Osteocyte (in vitro differentiated cells): ENCODE data around the gene DISC1. TPM values are rescaled to one million over a fixed set of nuclear protein-coding genes. Genes with fewer than 3 reads are reported as not detected.

Experiments
- DNase-seq: peaks from one replicate; pipeline ENCODE4 v3.0.0; 2021; ENCODE audit warnings: mixed read lengths; ENCODE audit not compliant: unreplicated experiment; ENCODE audit errors: extremely low spot score
- H3K27ac Mint-ChIP-seq: one replicate; pipeline ENCODE4 v1.8.0; 2021; ENCODE audit warnings: mild to moderate bottlenecking, mixed read lengths; ENCODE audit not compliant: unreplicated experiment
- H3K27me3 Mint-ChIP-seq: one replicate; pipeline ENCODE4 v1.8.0; 2021; ENCODE audit warnings: mixed read lengths; ENCODE audit not compliant: unreplicated experiment
- H3K36me3 Mint-ChIP-seq: one replicate; pipeline ENCODE4 v1.8.0; 2021; ENCODE audit warnings: mixed read lengths; ENCODE audit not compliant: unreplicated experiment
- H3K4me1 Mint-ChIP-seq: one replicate; pipeline ENCODE4 v1.8.0; 2021; ENCODE audit warnings: mixed read lengths; ENCODE audit not compliant: unreplicated experiment
- H3K4me3 Mint-ChIP-seq: one replicate; pipeline ENCODE4 v1.8.0; 2021; ENCODE audit warnings: mild to moderate bottlenecking, moderate library complexity, mixed read lengths; ENCODE audit not compliant: unreplicated experiment
- H3K9me3 Mint-ChIP-seq: one replicate; pipeline ENCODE4 v1.8.0; 2021; ENCODE audit warnings: mixed read lengths; ENCODE audit not compliant: unreplicated experiment
- CTCF ChIP-seq: fragments of 200-600 bp; sonication (generic); IDR thresholded peaks from 2 replicates; pipeline ENCODE4 v1.5.0; 2021; ENCODE audit warnings: antibody characterized with exemption, mild to moderate bottlenecking, moderate library complexity
- total RNA-seq: library from RNA; stranded (reverse); gene quantifications from 2 replicates; pipeline ENCODE4 v1.2.1, GENCODE V29; 2021

DISC1 gene
- total RNA-seq, 1 donor from 2014 or later, result 15.6 TPM

- no peak overlapping the region for H3K4me3 Mint-ChIP-seq
- TF ChIP-seq CTCF, result no peak
- peaks cover 30% of the 10 kb centered on the region for H3K9me3 Mint-ChIP-seq
- H3K27me3 Mint-ChIP-seq, result no peaks in the 10 kb centered on the region
- no peak overlapping the region for H3K27ac Mint-ChIP-seq
- H3K4me1 Mint-ChIP-seq, result peaks cover 4% of the 10 kb centered on the region
- DNase-seq, result no peak
- H3K36me3 Mint-ChIP-seq, result peaks cover 50% of the 10 kb centered on the region
These were observed 124.3 kb downstream of the DISC1 start for GRCh38 chr1:231750818-231751362.

DNA sequence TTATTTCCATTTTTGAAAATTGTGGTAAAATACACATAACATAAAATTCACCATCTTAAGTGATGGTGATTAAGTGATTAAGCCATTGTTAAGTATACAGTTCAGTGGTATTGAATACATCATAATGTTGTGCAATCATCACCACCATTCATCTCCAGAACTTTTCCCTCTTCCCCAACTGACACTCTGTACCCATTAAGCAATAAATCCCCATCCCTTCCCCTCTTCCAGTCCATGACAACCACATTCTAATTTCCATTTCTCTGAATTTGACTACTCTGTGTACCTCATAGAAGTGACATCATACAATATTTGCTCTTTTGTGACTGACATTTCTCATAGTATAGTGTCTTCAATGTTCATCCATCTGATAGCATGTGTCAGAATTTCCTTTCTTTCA, 124.8 kb downstream of the DISC1 start:
- peaks cover 4% of the 10 kb centered on the region for H3K4me1 Mint-ChIP-seq
- no peak for TF ChIP-seq CTCF
- H3K27ac Mint-ChIP-seq, result no peak overlapping the region
- no peak for DNase-seq
- no peak overlapping the region for H3K4me3 Mint-ChIP-seq
- no peaks in the 10 kb centered on the region for H3K27me3 Mint-ChIP-seq
- H3K36me3 Mint-ChIP-seq, result peaks cover 51% of the 10 kb centered on the region
- H3K9me3 Mint-ChIP-seq, result peaks cover 28% of the 10 kb centered on the region

- H3K36me3 Mint-ChIP-seq, result peaks cover 44% of the 10 kb centered on the region
- no peak overlapping the region for H3K4me3 Mint-ChIP-seq
- TF ChIP-seq CTCF, result no peak
- peaks cover 8% of the 10 kb centered on the region for H3K4me1 Mint-ChIP-seq
- peaks cover 17% of the 10 kb centered on the region for H3K9me3 Mint-ChIP-seq
- no peak overlapping the region for H3K27ac Mint-ChIP-seq
- no peak for DNase-seq
- H3K27me3 Mint-ChIP-seq, result no peaks in the 10 kb centered on the region
These were observed 126.7 kb downstream of the DISC1 start for GRCh38 chr1:231753313-231753712.

GRCh38 chr1:231757101-231757404, 130.5 kb downstream of the DISC1 start:
- no peak for DNase-seq
- Mint-ChIP-seq H3K9me3 (peaks cover 16% of the 10 kb centered on the region), H3K27ac (no peak overlapping the region), H3K36me3 (peaks cover 42% of the 10 kb centered on the region), H3K4me1 (peaks cover 4% of the 10 kb centered on the region), H3K27me3 (no peaks in the 10 kb centered on the region), H3K4me3 (no peak overlapping the region)
- TF ChIP-seq CTCF, result no peak

- H3K4me3 Mint-ChIP-seq, result no peak overlapping the region
- peaks cover 4% of the 10 kb centered on the region for H3K4me1 Mint-ChIP-seq
- no peak for TF ChIP-seq CTCF
- H3K27me3 Mint-ChIP-seq, result no peaks in the 10 kb centered on the region
- DNase-seq, result no peak
- peaks cover 10% of the 10 kb centered on the region for H3K9me3 Mint-ChIP-seq
- no peak overlapping the region for H3K27ac Mint-ChIP-seq
- peaks cover 35% of the 10 kb centered on the region for H3K36me3 Mint-ChIP-seq
These were observed 131.2 kb downstream of the DISC1 start for GRCh38 chr1:231757759-231758158.
